GM19193 (cell line): ENCODE results near the gene DHX35.

ENCODE experiments used
- POLR2A ChIP-seq: IDR thresholded peaks from 4 replicates; pipeline ENCODE4 v1.6.1; 2011; ENCODE audit not compliant: insufficient read depth, insufficient read length; ENCODE audit errors: extremely low read depth

DHX35 gene

GRCh38 chr20:39049684-39050554 lies 87.8 kb downstream of the DHX35 start:
- peak; percentile 64 for TF ChIP-seq POLR2A

DNA sequence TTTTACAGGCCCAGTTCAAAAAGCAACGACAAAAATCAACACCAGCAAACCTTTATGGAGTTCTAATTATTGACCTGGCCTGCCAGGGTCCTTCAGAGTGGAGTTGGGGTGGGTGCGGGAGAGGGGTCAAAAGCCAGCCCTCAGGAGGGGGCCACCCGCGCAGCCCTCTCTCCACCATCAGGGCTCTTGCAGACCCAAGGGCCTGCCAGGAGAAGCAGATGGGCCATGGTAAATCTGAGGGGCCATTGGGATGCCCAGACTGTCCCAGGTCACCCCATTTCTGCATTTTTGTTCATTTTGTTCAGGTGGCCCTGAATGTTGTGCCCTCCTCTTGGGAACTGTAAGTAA lies 88.4 kb downstream of the DHX35 start:
- no peak for TF ChIP-seq POLR2A

GRCh38 chr20:39052676-39053075 lies 90.5 kb downstream of the DHX35 start:
- TF ChIP-seq POLR2A, result no peak

DNA sequence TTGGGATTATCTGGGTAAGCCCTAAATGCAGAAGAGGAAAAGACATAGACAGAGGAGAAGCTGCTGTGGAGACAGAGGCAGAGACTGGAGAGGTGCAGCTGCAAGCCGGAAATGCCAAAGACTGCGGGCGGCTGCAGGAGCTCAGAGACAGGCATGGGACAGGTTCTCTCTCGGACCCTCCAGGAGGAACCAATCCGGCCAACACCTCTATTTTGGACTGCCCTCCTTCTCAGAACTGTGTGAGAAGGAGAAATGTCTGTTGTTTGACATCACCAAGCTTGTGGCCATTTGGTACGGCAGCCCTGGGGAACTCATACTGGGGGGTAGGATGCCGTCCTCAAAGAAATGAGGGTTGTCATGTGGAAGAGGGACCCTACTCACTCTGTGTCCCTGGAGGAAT lies 95.0 kb downstream of the DHX35 start:
- no peak for TF ChIP-seq POLR2A

DNA sequence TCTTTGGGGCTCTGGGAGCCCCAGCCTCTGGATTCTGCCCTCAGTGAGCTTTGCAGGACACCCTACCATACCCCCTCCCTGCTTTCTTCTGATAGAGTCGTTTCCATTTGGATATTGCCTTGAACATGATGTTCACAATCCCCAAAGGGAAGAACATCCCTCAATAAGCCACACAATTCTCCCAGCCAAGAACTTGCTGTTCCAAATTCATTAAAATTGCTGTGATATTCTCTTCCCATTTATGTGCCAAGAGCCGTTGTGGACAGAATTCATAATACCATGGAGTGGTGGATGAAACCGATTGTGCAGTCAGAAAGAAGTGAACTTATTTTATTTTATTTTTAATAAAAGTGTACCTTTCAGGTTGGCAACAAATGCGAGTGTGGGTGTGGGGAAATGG lies 95.8 kb downstream of the DHX35 start:
- no peak for TF ChIP-seq POLR2A

DNA sequence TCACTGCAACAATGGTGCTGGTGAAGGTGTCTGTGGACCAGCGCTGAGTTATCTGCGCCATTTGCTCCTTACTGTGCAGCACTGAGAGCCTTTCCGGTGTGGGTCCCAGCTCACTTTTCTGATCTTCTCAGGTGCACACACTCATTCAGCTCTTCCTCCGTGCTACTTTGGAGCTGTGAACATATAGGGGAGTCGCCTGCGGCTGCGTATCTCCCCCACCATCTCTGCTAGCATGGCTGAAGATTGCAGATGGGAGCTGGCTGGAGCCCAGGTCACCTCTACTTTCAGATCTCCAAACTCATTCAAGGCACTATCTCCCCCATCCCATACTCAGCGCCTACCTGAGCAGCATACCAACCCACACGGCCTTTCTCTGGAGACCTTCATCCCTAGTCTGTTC lies 96.9 kb downstream of the DHX35 start:
- no peak for TF ChIP-seq POLR2A

GRCh38 chr20:39066471-39067242 lies 104.5 kb downstream of the DHX35 start:
- no peak for TF ChIP-seq POLR2A

GRCh38 chr20:39067526-39068216 lies 105.5 kb downstream of the DHX35 start:
- no peak for TF ChIP-seq POLR2A

- no peak for TF ChIP-seq POLR2A
Observed at GRCh38 chr20:39069976-39070375, 107.8 kb downstream of the DHX35 start.

DNA sequence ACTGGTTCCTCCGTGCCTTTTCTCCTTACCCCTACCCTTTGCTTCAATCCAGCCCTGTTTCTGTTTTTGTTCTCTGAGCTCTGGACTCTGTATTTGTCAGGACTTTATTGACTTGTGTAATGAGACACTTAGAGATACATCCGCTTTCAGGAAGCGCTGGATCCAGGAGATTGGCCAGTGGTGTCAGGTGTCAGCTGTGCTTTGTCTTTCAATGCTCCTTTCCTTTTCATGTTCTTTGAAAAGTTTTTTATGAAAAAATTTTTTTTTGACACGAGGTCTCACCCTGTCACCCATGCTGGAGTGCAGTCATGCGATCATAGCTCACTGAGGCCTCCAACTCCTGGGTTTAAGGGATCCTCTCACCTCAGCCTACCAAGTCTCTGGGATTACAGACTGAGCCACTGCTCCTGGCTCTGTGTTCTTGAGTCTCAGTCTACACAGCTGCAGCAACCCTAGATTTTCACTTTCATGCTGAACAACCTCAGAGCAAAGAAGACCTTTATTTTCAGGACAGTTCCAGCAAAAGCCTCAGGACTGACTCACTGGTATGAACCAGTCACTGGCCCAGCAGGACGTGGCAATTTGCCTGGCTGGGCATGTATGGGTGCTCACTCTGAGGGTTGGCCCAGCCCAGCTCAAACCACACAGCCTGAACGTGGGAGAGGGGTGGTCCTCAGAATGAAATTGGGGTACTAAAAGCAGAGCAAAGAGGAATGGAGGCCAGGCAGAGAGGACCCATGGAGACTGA lies 108.5 kb downstream of the DHX35 start:
- no peak for TF ChIP-seq POLR2A

DNA sequence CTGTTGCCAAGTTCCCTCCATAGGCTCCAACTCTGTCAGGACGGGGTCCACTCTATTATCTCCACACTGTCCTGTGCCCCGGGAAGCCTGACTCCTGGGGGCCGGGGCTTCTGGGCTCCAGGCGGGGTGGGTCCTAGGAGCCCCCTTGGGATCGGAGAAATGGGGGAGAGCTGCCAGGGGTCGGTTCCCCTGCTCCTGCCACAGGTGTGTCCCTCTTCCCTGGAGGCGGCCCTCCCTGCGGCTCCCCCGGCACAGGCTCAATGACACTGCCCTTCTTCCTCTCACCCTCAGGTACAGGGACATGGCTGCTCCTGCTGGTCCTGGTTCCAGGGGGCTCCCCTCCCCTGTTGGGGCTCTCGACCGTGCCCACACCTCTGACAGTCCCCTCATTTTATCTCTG lies 110.0 kb downstream of the DHX35 start:
- no peak for TF ChIP-seq POLR2A

GRCh38 chr20:39072653-39073052 lies 110.5 kb downstream of the DHX35 start:
- TF ChIP-seq POLR2A, result no peak

GRCh38 chr20:39075731-39076130 lies 113.6 kb downstream of the DHX35 start:
- no peak for TF ChIP-seq POLR2A

DNA sequence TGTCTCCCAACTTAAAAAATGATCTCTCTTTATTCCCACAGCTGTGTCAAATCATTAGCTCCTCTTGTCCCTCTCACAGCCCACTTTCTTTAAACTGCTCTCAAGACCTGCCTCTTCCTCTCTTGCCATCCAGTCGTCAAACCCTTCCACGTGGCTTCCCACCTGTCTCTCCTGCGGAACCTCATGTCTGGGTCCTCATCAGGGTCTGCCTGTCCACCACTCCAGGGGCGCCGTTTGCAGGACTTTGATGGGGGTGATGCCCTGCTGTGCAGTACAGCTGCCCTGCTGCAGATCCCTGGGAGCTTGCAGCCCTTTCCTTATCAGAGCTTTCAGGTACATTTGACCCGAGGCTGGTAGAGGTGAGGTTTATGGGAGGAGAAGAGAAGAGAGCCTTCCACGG lies 114.8 kb downstream of the DHX35 start:
- no peak for TF ChIP-seq POLR2A

DNA sequence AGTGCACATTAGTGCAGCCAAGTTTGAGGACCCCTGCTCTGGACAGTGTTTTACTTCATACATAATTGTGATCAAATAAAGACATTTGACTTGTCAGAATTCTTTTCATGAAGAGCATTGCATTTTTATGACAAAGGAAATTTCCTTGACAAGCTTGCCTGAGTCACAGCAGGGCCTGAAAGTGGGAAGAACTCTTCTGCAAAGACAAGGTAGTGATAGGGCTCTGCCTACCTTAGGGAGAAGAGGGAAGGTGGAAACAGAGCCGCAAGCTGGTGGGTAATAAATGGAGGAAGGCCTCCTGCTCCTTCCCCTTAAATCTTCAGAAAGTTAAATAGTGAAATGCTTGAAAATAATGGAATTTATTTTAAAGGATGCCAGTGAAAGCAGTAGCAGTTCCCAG lies 118.2 kb downstream of the DHX35 start:
- TF ChIP-seq POLR2A, result no peak
